Osteocyte (in vitro differentiated cells): ENCODE data around the gene MALL. TPM values are rescaled to one million over a fixed set of nuclear protein-coding genes. Genes with fewer than 3 reads are reported as not detected.
"Not testable (repeated sequence)": the region's sequence is repeated elsewhere in the genome, so short reads cannot be mapped to it uniquely, and the experiment has no call there.

Experiments
- DNase-seq: peaks from one replicate; pipeline ENCODE4 v3.0.0; 2021; ENCODE audit warnings: mixed read lengths; ENCODE audit not compliant: unreplicated experiment; ENCODE audit errors: extremely low spot score
- H3K27ac Mint-ChIP-seq: one replicate; pipeline ENCODE4 v1.8.0; 2021; ENCODE audit warnings: mild to moderate bottlenecking, mixed read lengths; ENCODE audit not compliant: unreplicated experiment
- H3K27me3 Mint-ChIP-seq: one replicate; pipeline ENCODE4 v1.8.0; 2021; ENCODE audit warnings: mixed read lengths; ENCODE audit not compliant: unreplicated experiment
- H3K36me3 Mint-ChIP-seq: one replicate; pipeline ENCODE4 v1.8.0; 2021; ENCODE audit warnings: mixed read lengths; ENCODE audit not compliant: unreplicated experiment
- H3K4me1 Mint-ChIP-seq: one replicate; pipeline ENCODE4 v1.8.0; 2021; ENCODE audit warnings: mixed read lengths; ENCODE audit not compliant: unreplicated experiment
- H3K4me3 Mint-ChIP-seq: one replicate; pipeline ENCODE4 v1.8.0; 2021; ENCODE audit warnings: mild to moderate bottlenecking, moderate library complexity, mixed read lengths; ENCODE audit not compliant: unreplicated experiment
- H3K9me3 Mint-ChIP-seq: one replicate; pipeline ENCODE4 v1.8.0; 2021; ENCODE audit warnings: mixed read lengths; ENCODE audit not compliant: unreplicated experiment
- total RNA-seq: library from RNA; stranded (reverse); gene quantifications from 2 replicates; pipeline ENCODE4 v1.2.1, GENCODE V29; 2021
- TF ChIP-seq, protein P1 (sequence below): fragments of 200-600 bp; sonication (generic); IDR thresholded peaks from 2 replicates; pipeline ENCODE4 v1.5.0; 2021; ENCODE audit warnings: antibody characterized with exemption, mild to moderate bottlenecking, moderate library complexity

MALL gene
- total RNA-seq, 1 donor from 2014 or later: 0.64 TPM

DNA sequence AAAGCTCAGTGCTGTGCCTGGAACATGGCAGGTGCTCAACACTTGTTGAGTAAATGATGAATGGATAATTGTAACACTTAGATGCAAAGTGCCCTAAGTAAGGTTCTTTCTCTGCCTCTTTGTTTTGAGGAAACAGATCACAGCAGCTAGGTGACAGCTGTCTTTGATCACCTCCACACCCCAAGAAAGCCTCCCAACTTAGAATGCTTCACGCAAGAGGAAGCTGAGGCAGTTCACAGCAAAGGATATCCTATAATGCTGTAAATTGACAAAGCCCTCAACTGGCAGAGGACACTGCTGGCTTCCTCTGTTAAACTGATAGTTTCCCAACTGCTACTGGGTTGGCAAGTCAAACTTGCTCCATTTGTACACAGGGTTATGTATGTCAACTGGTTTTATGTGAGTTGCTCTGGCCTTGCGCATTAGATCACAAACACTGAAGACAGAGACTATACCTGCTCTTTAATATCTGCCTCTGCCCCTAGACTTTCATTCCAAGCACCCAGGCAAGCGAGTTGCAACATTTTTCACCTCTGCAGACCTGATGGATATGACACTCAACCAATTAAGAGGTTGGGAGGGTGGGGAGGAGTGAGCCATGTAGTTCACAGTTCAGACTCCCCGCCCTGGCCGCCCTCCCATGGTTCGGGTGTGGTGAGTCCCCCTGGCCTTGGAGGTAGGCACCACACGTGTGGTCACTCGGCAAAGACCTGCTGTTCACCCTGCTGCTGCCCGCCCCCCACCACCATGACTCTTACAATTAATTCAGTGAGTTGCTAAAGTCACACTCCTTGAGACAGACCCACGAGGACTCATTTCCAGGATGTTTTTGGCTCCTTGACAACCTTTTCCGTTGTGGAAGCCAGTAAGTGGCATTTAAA, 4.8 kb upstream of the MALL start:
- H3K27ac Mint-ChIP-seq: no peak overlapping the region
- DNase-seq: no peak

DNA sequence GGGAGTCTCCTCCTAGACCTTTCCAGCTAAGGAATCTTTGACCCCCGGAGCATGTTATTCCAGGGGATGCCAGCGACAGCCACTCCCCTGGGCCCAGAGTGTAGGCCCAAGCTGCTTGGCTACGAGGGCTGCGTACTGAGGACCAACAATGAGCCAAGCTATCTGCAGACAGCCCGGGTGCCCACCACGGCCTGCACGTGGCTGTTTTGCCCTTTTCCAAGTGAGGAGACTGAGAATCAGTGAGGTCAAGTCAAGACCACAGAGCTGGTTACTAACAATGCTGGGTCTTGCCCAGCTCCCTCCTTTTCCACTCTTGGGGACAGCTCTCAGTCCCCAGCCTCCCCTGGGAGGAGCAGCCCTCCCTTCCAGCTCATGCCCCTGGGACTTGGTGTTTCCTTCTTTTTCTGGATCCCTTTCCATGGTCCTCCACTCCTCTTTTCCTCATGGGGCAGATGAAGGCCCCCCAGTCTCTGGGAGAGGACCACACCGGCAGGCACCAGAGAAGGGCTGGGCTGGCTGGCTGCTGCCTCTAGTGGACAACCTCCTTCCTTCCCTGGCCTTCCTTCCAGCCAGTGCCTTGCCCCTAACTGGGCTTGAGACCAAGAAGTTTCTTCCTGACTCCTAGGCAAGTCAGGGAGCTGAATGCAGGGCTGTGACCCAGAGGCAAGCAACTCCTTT, 550 bp upstream of the MALL start:
- no peaks in the 10 kb centered on the region for H3K36me3 Mint-ChIP-seq
- H3K27me3 Mint-ChIP-seq: peaks cover 9% of the 10 kb centered on the region
- H3K4me1 Mint-ChIP-seq: peaks cover 12% of the 10 kb centered on the region
- no peak overlapping the region for H3K27ac Mint-ChIP-seq
- H3K9me3 Mint-ChIP-seq: peaks cover under 1% of the 10 kb centered on the region
- TF ChIP-seq, protein P1, sequence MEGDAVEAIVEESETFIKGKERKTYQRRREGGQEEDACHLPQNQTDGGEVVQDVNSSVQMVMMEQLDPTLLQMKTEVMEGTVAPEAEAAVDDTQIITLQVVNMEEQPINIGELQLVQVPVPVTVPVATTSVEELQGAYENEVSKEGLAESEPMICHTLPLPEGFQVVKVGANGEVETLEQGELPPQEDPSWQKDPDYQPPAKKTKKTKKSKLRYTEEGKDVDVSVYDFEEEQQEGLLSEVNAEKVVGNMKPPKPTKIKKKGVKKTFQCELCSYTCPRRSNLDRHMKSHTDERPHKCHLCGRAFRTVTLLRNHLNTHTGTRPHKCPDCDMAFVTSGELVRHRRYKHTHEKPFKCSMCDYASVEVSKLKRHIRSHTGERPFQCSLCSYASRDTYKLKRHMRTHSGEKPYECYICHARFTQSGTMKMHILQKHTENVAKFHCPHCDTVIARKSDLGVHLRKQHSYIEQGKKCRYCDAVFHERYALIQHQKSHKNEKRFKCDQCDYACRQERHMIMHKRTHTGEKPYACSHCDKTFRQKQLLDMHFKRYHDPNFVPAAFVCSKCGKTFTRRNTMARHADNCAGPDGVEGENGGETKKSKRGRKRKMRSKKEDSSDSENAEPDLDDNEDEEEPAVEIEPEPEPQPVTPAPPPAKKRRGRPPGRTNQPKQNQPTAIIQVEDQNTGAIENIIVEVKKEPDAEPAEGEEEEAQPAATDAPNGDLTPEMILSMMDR: peak; percentile 62
- peak overlapping the region; percentile 59 for H3K4me3 Mint-ChIP-seq
- DNase-seq: no peak

More for the DNA sequence above, 4.8 kb upstream of the MALL start:
- Mint-ChIP-seq H3K4me1 (peaks cover 7% of the 10 kb centered on the region), H3K27me3 (peaks cover 9% of the 10 kb centered on the region), H3K36me3 (no peaks in the 10 kb centered on the region), H3K9me3 (no peaks in the 10 kb centered on the region), H3K4me3 (no peak overlapping the region)
- TF ChIP-seq, protein P1: no peak

GRCh38 chr2:110114831-110115255, 779 bp downstream of the MALL start:
- Mint-ChIP-seq H3K9me3 (peaks cover 14% of the 10 kb centered on the region), H3K4me3 (peak overlapping the region; percentile 59), H3K27me3 (peaks cover 9% of the 10 kb centered on the region), H3K4me1 (peaks cover 12% of the 10 kb centered on the region), H3K36me3 (peaks cover 2% of the 10 kb centered on the region), H3K27ac (no peak overlapping the region)
- TF ChIP-seq, protein P1: no peak
- DNase-seq: no peak

- H3K4me1 Mint-ChIP-seq: peaks cover 12% of the 10 kb centered on the region
- H3K4me3 Mint-ChIP-seq: no peak overlapping the region
- H3K27ac Mint-ChIP-seq: no peak overlapping the region
- H3K36me3 Mint-ChIP-seq: peaks cover 2% of the 10 kb centered on the region
- peaks cover 6% of the 10 kb centered on the region for H3K27me3 Mint-ChIP-seq
- H3K9me3 Mint-ChIP-seq: peaks cover 15% of the 10 kb centered on the region
- TF ChIP-seq, protein P1: no peak
- DNase-seq: no peak
These were observed 1.5 kb downstream of the MALL start for GRCh38 chr2:110113961-110114591.

DNA sequence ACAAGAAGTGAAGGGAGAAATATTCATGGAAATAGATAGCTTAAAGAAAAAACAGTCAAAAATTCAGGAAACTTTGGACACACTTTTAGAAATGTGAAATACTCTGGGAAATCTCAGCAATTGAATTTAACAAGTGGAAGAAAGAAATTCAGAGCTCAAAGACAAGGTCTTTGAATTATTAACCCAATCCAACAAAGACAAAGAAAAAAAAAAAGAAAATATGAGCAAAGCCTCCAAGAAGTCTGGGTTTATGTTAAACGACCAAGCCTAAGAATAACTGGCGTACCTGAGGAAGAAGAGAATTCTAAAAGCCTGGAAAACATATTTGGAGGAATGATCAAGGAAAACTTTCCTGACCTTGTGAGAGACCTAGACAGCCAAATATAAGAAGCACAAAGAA, 7.3 kb downstream of the MALL start:
- not testable (repeated sequence) for DNase-seq, H3K27me3 Mint-ChIP-seq, H3K27ac Mint-ChIP-seq, H3K4me3 Mint-ChIP-seq, H3K36me3 Mint-ChIP-seq
- H3K4me1 Mint-ChIP-seq: peaks cover 27% of the 10 kb centered on the region
- peaks cover 15% of the 10 kb centered on the region for H3K9me3 Mint-ChIP-seq
